Spleen (tissue), 7 donors: ENCODE measurements around the gene RMC1.

ENCODE experiments used
- POLR2AphosphoS5 ChIP-seq, 3 donors: sonication (generic); formaldehyde crosslinking; IDR thresholded peaks; one replicate each; pipeline ENCODE4 v1.5.1; 2017; ENCODE audit warnings: antibody characterized with exemption in 3 of 3
- TF ChIP-seq, protein P1 (sequence below), 11 experiments: fragments of 200-600 bp in 7 of 11; fragments of 450-650 bp in 4 of 11; sonication (generic) in 4 of 11; IDR thresholded peaks in 8 of 11; conservative IDR thresholded peaks in 3 of 11; 1 replicate in 7 of 11; 2 replicates in 4 of 11; pipeline versions ENCODE4 v1.4.0 to v1.8.0; 2016 to 2021; ENCODE audit warnings: antibody characterized with exemption in 11 of 11, inconsistent platforms in 4 of 11, mild to moderate bottlenecking in 1 of 11
- donor health status: DM: no; HTN: no; CAD: no; lungs with moderate emphysema.
- donor health status: DM: no; HTN: no; CAD: no.
- donor health status: DM: no; HTN: no; CAD: no.

DNA sequence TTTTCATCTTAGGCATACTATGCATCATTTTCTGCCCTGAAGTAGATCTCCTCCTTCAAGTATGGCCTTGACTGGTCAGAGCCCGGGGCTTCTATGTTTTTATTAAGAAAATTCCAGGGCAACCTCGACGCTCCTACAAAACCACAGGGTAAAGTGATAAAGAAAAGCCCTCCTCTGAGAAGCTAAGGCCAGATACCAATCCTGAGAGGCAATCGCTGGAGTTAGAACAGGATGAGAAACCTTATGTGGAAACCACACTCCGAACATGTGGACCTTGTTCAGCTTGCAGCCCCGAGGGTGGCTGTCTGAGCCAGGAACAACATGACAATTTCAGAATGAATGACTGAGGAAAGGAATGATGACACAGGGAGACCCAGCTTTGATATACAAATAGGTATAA, 35.6 kb downstream of the RMC1 start:
- TF ChIP-seq POLR2AphosphoS5 (IDR thresholded peaks at IDR 0.05) = no peak
- TF ChIP-seq, protein P1, sequence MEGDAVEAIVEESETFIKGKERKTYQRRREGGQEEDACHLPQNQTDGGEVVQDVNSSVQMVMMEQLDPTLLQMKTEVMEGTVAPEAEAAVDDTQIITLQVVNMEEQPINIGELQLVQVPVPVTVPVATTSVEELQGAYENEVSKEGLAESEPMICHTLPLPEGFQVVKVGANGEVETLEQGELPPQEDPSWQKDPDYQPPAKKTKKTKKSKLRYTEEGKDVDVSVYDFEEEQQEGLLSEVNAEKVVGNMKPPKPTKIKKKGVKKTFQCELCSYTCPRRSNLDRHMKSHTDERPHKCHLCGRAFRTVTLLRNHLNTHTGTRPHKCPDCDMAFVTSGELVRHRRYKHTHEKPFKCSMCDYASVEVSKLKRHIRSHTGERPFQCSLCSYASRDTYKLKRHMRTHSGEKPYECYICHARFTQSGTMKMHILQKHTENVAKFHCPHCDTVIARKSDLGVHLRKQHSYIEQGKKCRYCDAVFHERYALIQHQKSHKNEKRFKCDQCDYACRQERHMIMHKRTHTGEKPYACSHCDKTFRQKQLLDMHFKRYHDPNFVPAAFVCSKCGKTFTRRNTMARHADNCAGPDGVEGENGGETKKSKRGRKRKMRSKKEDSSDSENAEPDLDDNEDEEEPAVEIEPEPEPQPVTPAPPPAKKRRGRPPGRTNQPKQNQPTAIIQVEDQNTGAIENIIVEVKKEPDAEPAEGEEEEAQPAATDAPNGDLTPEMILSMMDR (IDR thresholded peaks at IDR 0.05 in 8 of 11, conservative IDR thresholded peaks at IDR 0.05 in 3 of 11) = no peak
